NCI-H524 treated with DMSO at 0.1 percent for 48 hours (cell line): ENCODE measurements around the gene NR1H4.
"Not testable (repeated sequence)": the region's sequence is repeated elsewhere in the genome, so short reads cannot be mapped to it uniquely, and the experiment has no call there.

Experiments
- DNase-seq: peaks from one replicate; lab custom pipeline; 2025; lab: John Stamatoyannopoulos, UW

The NR1H4 gene

GRCh38 chr12:100473716-100474150, at the start of gene NR1H4:
TSS of gene NR1H4 (plus strand) at chr12:100473866. CDS start at chr12:100493324, 19,458 bp downstream.
- DNase-seq: no peak

DNA sequence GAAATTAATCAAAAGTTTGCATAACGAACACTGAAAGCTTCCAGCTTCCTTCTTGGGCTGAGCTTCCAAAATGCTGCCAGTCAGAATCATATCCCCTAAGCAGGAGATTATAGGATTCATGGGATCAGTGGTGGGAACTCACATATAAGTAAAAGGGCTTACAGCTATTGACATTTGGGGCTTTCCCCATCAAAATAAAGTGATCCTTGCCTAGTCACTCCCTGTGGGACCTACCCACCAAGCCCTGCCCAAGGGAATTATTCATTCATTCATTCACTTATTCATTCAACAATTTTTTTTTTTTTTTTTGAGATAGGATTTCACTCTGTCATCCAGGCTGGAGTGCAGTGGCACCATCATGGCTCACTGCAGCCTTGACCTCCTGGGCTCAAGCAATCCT, 47.5 kb upstream of the NR1H4 start:
- no peak for DNase-seq

DNA sequence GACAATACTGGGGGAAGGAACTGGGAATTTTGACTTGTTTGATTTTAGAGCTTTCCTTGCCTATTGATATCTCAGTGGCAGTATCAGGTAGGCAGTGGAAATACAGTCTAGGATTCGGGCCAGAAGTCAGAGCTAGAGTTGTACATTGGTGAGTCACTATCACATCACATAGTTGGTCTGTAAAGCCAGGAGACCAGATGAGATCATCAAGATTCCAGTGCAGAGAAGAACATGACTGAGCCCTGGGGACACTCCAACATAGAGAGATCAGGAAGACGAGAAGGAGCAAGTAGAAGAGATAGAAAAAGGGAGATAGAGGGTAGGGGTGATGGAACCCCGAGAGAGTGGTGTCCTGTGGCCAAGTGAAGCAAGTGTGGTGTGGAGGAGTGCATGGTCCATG, 46.6 kb upstream of the NR1H4 start:
- DNase-seq: no peak

GRCh38 chr12:100430251-100430650, 43.4 kb upstream of the NR1H4 start:
- not testable (repeated sequence) for DNase-seq

DNA sequence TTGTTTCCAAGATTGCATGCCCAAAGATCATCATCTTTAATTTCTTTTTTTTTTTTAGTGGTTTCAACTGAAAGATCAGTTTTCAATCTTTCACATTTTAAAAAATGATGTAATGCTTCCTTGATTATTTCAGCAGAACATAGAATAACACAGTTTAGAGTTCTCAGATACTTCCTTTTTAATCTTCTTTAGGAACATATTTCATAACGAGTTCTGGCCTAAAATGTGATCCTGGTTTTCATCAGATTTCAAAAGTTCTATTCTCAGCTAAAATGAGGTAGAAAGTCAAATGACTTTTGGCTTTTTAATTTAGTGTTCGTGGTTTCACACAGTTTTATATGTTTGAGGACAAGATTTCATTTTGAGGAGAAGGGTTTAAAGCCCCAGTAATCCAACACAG, 40.0 kb upstream of the NR1H4 start:
- DNase-seq: no peak

GRCh38 chr12:100434177-100434576, 39.5 kb upstream of the NR1H4 start:
- no peak for DNase-seq

GRCh38 chr12:100435957-100436356, 37.7 kb upstream of the NR1H4 start:
- no peak for DNase-seq

DNA sequence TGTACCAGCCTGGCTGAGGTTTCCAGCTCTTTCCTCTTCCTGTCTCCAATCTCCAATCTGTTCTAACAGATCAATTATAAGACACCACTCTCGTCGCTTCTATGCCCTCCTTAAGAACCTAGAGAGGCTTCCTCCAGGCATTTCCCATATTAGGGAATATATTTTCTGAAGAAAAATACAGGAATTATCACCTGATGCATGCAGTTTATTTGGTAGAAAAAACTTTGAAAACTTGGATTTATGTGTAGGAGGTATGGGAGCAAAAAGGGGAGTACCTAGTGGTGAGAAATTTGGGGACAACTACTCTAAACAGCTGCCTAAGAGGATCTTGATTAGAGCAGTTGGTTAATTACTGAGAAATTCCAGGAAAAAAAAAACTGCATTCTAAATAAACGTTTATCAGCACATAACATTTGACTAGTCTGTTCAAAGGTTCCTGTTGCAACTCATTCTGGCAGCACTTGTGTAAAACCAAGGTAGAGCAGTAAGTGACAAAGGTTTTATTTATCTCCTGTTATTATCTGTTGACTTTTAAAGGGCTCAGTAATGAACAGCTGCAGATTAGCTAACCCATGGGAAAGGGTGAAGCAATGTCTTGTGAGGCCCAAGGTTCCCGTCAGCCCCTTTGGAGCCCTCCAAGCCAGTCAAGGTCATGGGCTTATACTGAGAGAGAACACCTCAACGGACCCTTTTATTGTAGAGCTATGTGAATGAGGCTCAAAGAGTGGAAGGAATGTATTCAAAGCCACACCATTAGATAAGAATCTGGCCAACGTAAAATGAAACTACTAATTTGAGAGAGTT, 36.4 kb upstream of the NR1H4 start:
- no peak for DNase-seq

DNA sequence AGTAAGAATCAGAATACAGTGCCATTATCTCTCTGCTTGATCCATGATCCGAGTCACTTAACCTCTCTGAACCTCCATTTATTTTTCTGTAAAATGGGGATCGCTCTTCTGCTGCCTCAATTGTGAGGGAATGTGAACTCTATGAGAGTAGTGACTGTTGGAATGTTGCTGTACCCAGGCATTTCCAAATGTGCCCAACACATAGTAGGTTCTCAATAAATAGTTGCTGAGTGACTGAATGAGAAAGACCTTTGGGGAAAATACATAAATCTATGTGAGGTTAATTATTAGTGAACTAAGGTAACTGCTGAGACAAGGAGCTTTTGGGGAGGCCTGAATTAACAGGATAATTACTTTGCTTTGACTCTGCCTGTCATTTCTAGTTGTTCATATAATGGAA, 33.9 kb upstream of the NR1H4 start:
- DNase-seq: no peak

DNA sequence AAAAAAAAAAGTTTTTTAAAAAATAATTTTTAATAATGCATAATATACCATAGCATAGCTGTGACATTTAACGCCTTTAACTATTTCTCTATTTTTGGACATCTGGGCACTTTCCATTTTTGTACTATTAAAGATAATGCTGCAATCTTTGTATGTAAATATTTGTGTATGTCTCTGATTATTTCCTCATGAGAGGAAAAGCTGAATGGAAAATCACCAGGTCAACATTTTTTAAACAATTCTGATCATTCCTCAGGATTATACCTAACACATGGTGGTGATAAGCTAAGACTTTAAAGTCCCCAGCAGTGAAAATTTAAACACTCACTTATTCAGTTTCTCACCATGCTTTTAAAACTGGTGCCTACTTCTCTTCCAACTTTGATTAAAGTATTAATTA, 31.3 kb upstream of the NR1H4 start:
- no peak for DNase-seq

- no peak for DNase-seq
Observed at GRCh38 chr12:100443434-100443833, 30.2 kb upstream of the NR1H4 start.

- no peak for DNase-seq
Observed at GRCh38 chr12:100445081-100445481, 28.6 kb upstream of the NR1H4 start.

GRCh38 chr12:100447381-100447780, 26.3 kb upstream of the NR1H4 start:
- no peak for DNase-seq

DNA sequence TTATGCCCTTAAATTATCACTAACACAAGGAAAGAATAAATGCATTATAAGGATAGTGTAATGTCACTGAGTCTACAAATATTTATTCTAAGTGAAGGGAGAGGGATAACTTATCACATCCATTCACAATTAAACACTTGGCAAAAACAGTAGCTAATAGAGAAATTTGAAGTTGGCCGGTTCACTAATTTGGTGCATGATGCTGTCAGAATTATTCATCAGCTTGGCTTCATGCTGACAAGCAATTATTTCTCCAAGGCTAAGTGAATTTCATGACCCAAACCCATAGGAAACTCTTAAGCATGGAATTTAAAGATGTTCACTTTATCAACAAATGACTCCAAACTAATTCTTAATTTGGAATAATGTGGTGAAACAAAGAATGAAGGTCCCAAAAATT, 25.0 kb upstream of the NR1H4 start:
- no peak for DNase-seq

DNA sequence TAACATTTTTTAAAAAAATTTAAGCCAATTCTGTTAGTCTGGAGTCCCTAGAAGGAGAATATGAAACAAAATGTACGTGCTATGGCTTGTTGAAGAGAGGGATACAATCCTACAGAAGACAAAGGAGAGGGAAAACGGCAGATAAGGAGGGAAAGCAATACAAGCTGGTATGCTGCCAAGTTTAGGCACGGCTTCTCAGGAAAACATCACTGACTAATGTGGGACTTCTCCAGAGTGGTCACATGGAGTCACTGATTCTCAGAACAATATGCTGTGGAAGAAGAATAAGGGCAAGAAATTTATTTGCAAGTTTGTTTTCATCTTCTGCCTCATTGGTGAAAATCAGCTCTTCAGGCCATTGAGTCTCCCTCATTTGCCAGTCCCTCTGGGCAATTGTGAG, 22.9 kb upstream of the NR1H4 start:
- DNase-seq: no peak

GRCh38 chr12:100453951-100454350, 19.7 kb upstream of the NR1H4 start:
- DNase-seq: no peak

DNA sequence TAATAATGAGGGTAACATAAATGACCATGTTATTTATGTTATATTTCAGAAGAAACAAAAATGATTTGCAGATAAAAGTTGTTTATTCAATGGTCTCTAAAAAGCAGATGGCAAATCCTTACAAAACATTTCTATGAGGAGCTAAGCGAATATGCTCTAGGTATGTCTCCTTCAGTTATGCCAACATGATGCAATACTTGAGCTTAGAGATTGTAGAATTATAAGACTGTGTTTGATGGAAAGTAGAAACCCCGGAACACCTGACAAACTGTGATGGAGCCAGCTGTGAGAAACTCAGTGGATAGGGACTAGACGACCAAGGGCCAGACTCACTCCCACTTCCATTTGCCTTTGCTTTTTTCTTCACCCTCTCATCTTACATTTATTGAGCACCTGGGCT, 17.8 kb upstream of the NR1H4 start:
- no peak for DNase-seq

DNA sequence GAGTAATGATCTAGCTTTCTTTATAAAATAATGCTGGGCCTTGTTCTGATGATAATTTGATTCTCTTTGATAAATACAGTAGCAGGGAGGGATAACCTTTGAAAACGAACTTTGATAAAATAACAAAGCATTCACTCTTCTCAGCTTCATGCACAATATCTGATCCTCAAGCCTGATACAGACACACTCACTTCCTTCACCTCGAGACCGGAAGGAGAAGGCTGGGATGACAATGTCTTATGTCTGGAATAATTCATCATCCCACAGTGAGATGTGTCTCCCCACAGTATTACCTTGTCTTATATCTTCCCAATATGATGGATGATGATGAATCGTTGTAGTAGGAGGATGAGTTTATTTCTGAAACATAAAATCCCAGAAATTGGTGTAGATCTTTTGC, 15.5 kb upstream of the NR1H4 start:
- no peak for DNase-seq

- DNase-seq: no peak
Observed at GRCh38 chr12:100460702-100461101, 13.0 kb upstream of the NR1H4 start.

GRCh38 chr12:100461330-100461973, 12.2 kb upstream of the NR1H4 start:
- DNase-seq: no peak

DNA sequence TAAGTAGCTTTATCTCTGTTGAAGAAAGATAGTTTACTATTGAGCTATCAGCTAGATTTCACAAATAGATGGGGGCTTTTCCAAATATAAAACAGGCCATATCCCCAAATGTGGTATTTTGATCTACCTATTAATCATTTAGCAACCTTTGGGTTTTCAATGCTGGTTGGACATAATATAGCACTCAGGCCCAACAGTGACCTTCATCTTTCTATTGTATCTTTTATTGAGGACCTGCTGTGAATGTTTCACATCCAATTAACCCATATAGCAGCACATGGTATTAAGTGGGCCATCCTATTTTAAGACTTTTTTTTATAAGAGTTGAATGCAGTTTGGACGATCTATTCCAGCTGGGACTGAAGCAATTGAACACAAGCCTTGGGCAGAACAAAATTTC, 10.0 kb upstream of the NR1H4 start:
- DNase-seq: no peak

DNA sequence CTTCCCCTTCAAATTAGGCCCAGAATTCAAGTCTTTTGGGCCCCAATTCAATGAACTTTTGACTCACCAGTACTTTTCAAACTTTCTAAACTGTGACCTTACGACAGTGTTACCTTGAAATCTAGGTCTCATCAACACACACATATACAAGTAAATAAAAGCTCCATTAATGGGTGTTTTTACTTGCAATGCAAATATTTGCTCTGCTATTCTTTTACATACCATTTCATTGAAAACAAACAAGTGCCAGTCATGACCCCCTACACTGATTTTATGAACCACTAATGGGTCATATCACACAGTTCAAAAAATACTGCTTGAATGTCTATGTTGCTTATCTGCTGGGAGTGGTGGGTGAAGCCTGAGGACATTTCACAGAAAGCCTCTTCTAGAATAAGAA, 9.1 kb upstream of the NR1H4 start:
- no peak for DNase-seq

DNA sequence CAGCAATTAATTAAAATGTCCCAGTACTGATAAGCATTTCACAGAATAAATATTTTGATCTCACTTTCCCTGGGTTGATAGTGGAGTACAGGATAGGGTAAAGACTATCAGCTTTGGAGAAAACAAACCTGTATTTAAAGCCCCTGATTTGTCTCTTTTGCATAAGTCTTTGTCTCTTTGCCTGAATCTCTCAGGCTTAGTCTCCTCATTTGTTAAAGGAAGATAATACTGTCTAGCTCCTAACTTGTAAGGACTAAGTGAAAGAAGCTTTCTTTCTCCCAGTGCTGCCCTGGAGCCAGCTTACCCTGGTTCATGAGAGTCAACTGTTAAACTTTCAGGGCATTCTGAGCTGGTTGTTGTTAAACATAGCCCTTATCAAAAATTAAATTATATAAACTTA, 5.5 kb upstream of the NR1H4 start:
- DNase-seq: no peak

DNA sequence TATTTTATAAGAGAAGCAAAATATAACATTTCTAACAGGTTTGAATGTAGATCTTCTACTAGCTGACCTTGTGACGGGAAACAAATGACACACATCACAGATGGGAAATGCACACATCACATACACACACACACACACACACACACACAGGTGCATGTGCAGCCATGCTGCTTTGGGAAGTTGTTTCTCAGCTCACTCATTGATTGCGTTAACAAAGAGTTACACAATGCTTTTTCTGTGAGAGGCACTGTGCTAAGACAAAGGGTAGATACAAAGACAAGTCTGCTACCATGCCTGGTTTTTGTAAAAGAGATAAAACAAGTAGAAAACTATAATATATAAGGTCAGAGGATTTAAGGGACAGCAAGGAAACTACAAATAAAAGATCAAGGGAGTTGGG, 1.3 kb upstream of the NR1H4 start:
- DNase-seq: no peak
